HEK293T (cell line): Measurements from ENCODE around the gene SPX.

Experiments
- CTCF ChIA-PET: fragments of 350-600 bp; formaldehyde crosslinking; extraction: SDS; loops from one replicate; lab custom pipeline; 2021; ENCODE audit warnings: antibody characterized with exemption, inconsistent platforms; lab: Yijun Ruan, JAX
- POLR2A ChIA-PET: fragments of 350-600 bp; formaldehyde crosslinking; extraction: SDS; loops from one replicate; lab custom pipeline; 2020; ENCODE audit warnings: antibody characterized with exemption, inconsistent platforms; lab: Yijun Ruan, JAX
- DNase-seq: peaks from one replicate; pipeline ENCODE4 v3.0.0; 2012; ENCODE audit warnings: mixed read lengths; ENCODE audit errors: extremely low spot score
- ARNT ChIP-seq: fragments of 450-650 bp; IDR thresholded peaks from 2 replicates; pipeline ENCODE4 v1.6.1; 2017; ENCODE audit warnings: mild to moderate bottlenecking
- BHLHE40 ChIP-seq: fragments of 450-650 bp; IDR thresholded peaks from 2 replicates; pipeline ENCODE4 v1.6.1; 2016; ENCODE audit warnings: mild to moderate bottlenecking, moderate library complexity, borderline replicate concordance
- CTBP1 ChIP-seq: fragments of 450-650 bp; IDR thresholded peaks from 2 replicates; pipeline ENCODE4 v1.6.1; 2016; ENCODE audit warnings: borderline replicate concordance
- ELF4 ChIP-seq: fragments of 450-650 bp; IDR thresholded peaks from 2 replicates; pipeline ENCODE4 v1.6.1; 2017; ENCODE audit warnings: antibody characterized with exemption
- FOXA1 ChIP-seq: fragments of 450-650 bp; IDR thresholded peaks from 2 replicates; pipeline ENCODE4 v1.6.1; 2016; ENCODE audit warnings: mild to moderate bottlenecking
- FOXK2 ChIP-seq: fragments of 450-650 bp; IDR thresholded peaks from 2 replicates; pipeline ENCODE4 v1.6.1; 2016; ENCODE audit warnings: mild to moderate bottlenecking
- FOXM1 ChIP-seq: fragments of 450-650 bp; IDR thresholded peaks from 2 replicates; pipeline ENCODE4 v1.6.1; 2017; ENCODE audit warnings: mild to moderate bottlenecking, borderline replicate concordance
- HDGF ChIP-seq: fragments of 450-650 bp; IDR thresholded peaks from 2 replicates; pipeline ENCODE4 v1.6.1; 2017; ENCODE audit warnings: antibody characterized with exemption, borderline replicate concordance
- L3MBTL2 ChIP-seq: fragments of 450-650 bp; conservative IDR thresholded peaks from 2 replicates; pipeline ENCODE4 v1.6.1; 2016; ENCODE audit warnings: mild to moderate bottlenecking
- LEF1 ChIP-seq: fragments of 450-650 bp; IDR thresholded peaks from 2 replicates; pipeline ENCODE4 v1.6.1; 2017; ENCODE audit warnings: mild to moderate bottlenecking, borderline replicate concordance
- NFRKB ChIP-seq: fragments of 450-650 bp; IDR thresholded peaks from 2 replicates; pipeline ENCODE4 v1.6.1; 2016; ENCODE audit warnings: mild to moderate bottlenecking, moderate library complexity
- PKNOX1 ChIP-seq: fragments of 450-650 bp; IDR thresholded peaks from 2 replicates; pipeline ENCODE4 v1.6.1; 2016
- SP1 ChIP-seq: fragments of 450-650 bp; IDR thresholded peaks from 2 replicates; pipeline ENCODE4 v1.6.1; 2017
- SUZ12 ChIP-seq: fragments of 450-650 bp; IDR thresholded peaks from 2 replicates; pipeline ENCODE4 v1.6.1; 2016; ENCODE audit warnings: mild to moderate bottlenecking
- TARDBP ChIP-seq: fragments of 450-650 bp; IDR thresholded peaks from 2 replicates; pipeline ENCODE4 v1.6.1; 2016
- ZNF384 ChIP-seq: fragments of 450-650 bp; IDR thresholded peaks from 2 replicates; pipeline ENCODE4 v1.6.1; 2016

The SPX gene

GRCh38 chr12:21547437-21547836 is 21.3 kb downstream of the SPX start:
- TF ChIP-seq CTBP1 (no peak), NFRKB (no peak), BHLHE40 (no peak), ARNT (no peak), ELF4 (no peak), ZNF384 (no peak), FOXM1 (no peak), SP1 (no peak), LEF1 (no peak), FOXK2 (no peak), SUZ12 (no peak), FOXA1 (no peak), L3MBTL2 (no peak), TARDBP (no peak), PKNOX1 (no peak), HDGF (no peak)
- CTCF ChIA-PET = no interaction called here
- POLR2A ChIA-PET = no interaction called here
- no peak for DNase-seq

- POLR2A ChIA-PET = no interaction called here
- TF ChIP-seq ELF4 = no peak
- TF ChIP-seq HDGF = no peak
- TF ChIP-seq SUZ12 = no peak
- no peak for DNase-seq
- CTCF ChIA-PET = no interaction called here
Observed at GRCh38 chr12:21551841-21552465, 25.9 kb downstream of the SPX start.

- TF ChIP-seq TARDBP (no peak), ELF4 (no peak), FOXM1 (no peak), BHLHE40 (no peak), HDGF (no peak), L3MBTL2 (no peak), SUZ12 (no peak), NFRKB (no peak), CTBP1 (no peak), FOXK2 (no peak), ZNF384 (no peak)
- DNase-seq = no peak
- ChIA-PET CTCF (no interaction called here), POLR2A (no interaction called here)
Observed at GRCh38 chr12:21552635-21553328, 26.7 kb downstream of the SPX start.

GRCh38 chr12:21553329-21553675 is 27.2 kb downstream of the SPX start:
- TF ChIP-seq FOXM1 = no peak
- TF ChIP-seq BHLHE40 = no peak
- no peak for TF ChIP-seq CTBP1
- no peak for TF ChIP-seq ZNF384
- TF ChIP-seq LEF1 = no peak
- no peak for TF ChIP-seq PKNOX1
- no peak for TF ChIP-seq FOXK2
- TF ChIP-seq TARDBP = no peak
- no peak for TF ChIP-seq NFRKB
- no peak for TF ChIP-seq ARNT
- no peak for TF ChIP-seq ELF4
- no peak for TF ChIP-seq SP1
- no peak for TF ChIP-seq SUZ12
- POLR2A ChIA-PET = no interaction called here
- CTCF ChIA-PET = no interaction called here
- DNase-seq = no peak

- TF ChIP-seq HDGF (no peak), SP1 (no peak), L3MBTL2 (no peak), SUZ12 (no peak), TARDBP (no peak), ELF4 (no peak), ARNT (no peak), PKNOX1 (no peak), NFRKB (no peak), FOXA1 (no peak), FOXK2 (no peak), BHLHE40 (no peak), CTBP1 (no peak), LEF1 (no peak), ZNF384 (no peak)
- ChIA-PET POLR2A (no interaction called here), CTCF (no interaction called here)
- DNase-seq = no peak
Observed at GRCh38 chr12:21558100-21558679, 32.1 kb downstream of the SPX start.

- POLR2A ChIA-PET = no interaction called here
- CTCF ChIA-PET = no interaction called here
- TF ChIP-seq BHLHE40 (no peak), NFRKB (no peak), SUZ12 (no peak), SP1 (no peak), ARNT (no peak), CTBP1 (no peak), PKNOX1 (no peak), ZNF384 (no peak), ELF4 (no peak), FOXM1 (no peak), FOXA1 (no peak), FOXK2 (no peak), HDGF (no peak), LEF1 (no peak), TARDBP (no peak), L3MBTL2 (no peak)
- no peak for DNase-seq
Observed at GRCh38 chr12:21559855-21560569, 33.9 kb downstream of the SPX start.
